Heart left ventricle (tissue), 16 donors: Measurements from ENCODE around the gene TBCD. TPM values are rescaled to one million over a fixed set of nuclear protein-coding genes. Genes with fewer than 3 reads are reported as not detected.
A peak's percentile ranks its signal among the peaks of the same experiment; 100 is the strongest.

ENCODE experiments used
- ATAC-seq, 4 donors: fragments of 200-7000 bp; cut with Tn5 transposase; one replicate each; pipeline ENCODE4 v1.9.1; 2020 to 2022; ENCODE audit warnings: moderate library complexity in 4 of 4, mild to moderate bottlenecking in 3 of 4, moderate number of reproducible peaks in 1 of 4
- DNase-seq, 5 donors: peaks; one replicate each; pipeline ENCODE4 v3.0.0-alpha.2; 2020
- H3K27ac ChIP-seq, 12 donors: fragments of 200-600 bp; sonication (generic) in 4 of 12; one replicate each; pipeline versions ENCODE4 v1.5.0 to v1.8.0; 2016 to 2022; ENCODE audit warnings: mild to moderate bottlenecking in 2 of 12
- H3K27me3 ChIP-seq, 9 donors: fragments of 200-600 bp; sonication (generic) in 2 of 9; one replicate each; pipeline versions ENCODE4 v1.5.1 to v1.8.0; 2016 to 2022; ENCODE audit warnings: mild to moderate bottlenecking in 3 of 9
- H3K36me3 ChIP-seq, 9 donors: fragments of 200-600 bp; sonication (generic) in 2 of 9; one replicate each; pipeline versions ENCODE4 v1.5.0 to v1.8.0; 2018 to 2022; ENCODE audit warnings: mild to moderate bottlenecking in 2 of 9
- H3K4me1 ChIP-seq, 12 donors: fragments of 200-600 bp; sonication (generic) in 4 of 12; one replicate each; pipeline versions ENCODE4 v1.5.0 to v1.8.0; 2016 to 2022; ENCODE audit warnings: mild to moderate bottlenecking in 3 of 12
- H3K4me3 ChIP-seq, 12 donors: fragments of 200-600 bp; sonication (generic) in 4 of 12; one replicate each; pipeline versions ENCODE4 v1.5.0 to v1.8.0; 2017 to 2022; ENCODE audit warnings: mild to moderate bottlenecking in 9 of 12, moderate library complexity in 4 of 12
- H3K9me3 ChIP-seq, 12 donors: fragments of 200-600 bp; sonication (generic) in 4 of 12; one replicate each; pipeline versions ENCODE4 v1.5.0 to v1.8.0; 2016 to 2022; ENCODE audit warnings: mild to moderate bottlenecking in 1 of 12
- CTCF ChIP-seq, 12 donors: fragments of 200-600 bp; sonication (generic) in 4 of 12; IDR thresholded peaks; one replicate each; pipeline versions ENCODE4 v1.5.0 to v1.8.0; 2018 to 2022; ENCODE audit warnings: antibody characterized with exemption in 12 of 12, mild to moderate bottlenecking in 5 of 12
- POLR2A ChIP-seq, 2 donors: fragments of 450-650 bp; IDR thresholded peaks; one replicate each; pipeline ENCODE4 v1.6.1; 2017; ENCODE audit warnings: antibody characterized with exemption in 2 of 2, mild to moderate bottlenecking in 2 of 2, moderate library complexity in 2 of 2
- WGBS, 4 donors: extraction: QIAGEN DNeasy Blood & Tissue Kit in 2 of 4; methylation state at CpG; one replicate each; pipeline versions ENCODE4 v1.1.5 to v1.1.7; 2013 to 2018; 5-methylcytosine and 5-hydroxymethylcytosine counted together
- intact Hi-C, 10 donors: fragments of 100-400 bp; cut with DNase I; formaldehyde crosslinking; loops; one replicate each; pipeline versions ENCODE4 v1.11.1 to v1.14.2; 2022
- polyA plus RNA-seq, 2 donors: library from polyadenylated mRNA; stranded (reverse); fragments of 200-250 nt; gene quantifications; one replicate each; pipeline ENCODE4 v1.2.3, GENCODE V29; 2013
- total RNA-seq, 9 donors: library from RNA; depleted of rRNA in 2 of 9; stranded (reverse); fragments of >200 nt in 2 of 9; fragmentation: NEBNext Ultra II Directional in 3 of 9; extraction: Animal tissue kit (Norgen Biotek cat#: 25700) in 3 of 9; gene quantifications; one replicate each; pipeline versions ENCODE4 v1.1.0 to v1.2.4, GENCODE V29; 2016 to 2023
- donor health status: ischemic (EF 13 %, LVEDD 7.1; RV severe dilation, severe dysfunction).
- donor health status: healthy with polysubstance abuse.
- donor health status: DM: no; HTN: yes; CAD: no.
- donor health status: DM: no; HTN: no; CAD: no.
- donor health status: ischemic (EF 25% LVEDD 6.9; RV normal size, moderate dysfunction).
- donor health status: ischemic (EF 25% LVEDD 5.7; RV mildly dilated, moderate dysfunction).
- donor health status: healthy.
- donor health status: DM: yes; HTN: yes; CAD: no.
- donor health status: ischemic (EF 35%, LVEDD 5.7; RV mildly dilated, moderate dysfunction).
- donor health status: nonischemic (EF 11% LVEDD 7.7; RV severe dilation, severe dysfunction).
- donor health status: DM: yes; HTN: yes; CAD: no.
- donor health status: PGD.
- donor health status: ischemic (EF 29% LVEDD 5.4; RV normal size, mild dysfunction).
- donor health status: nonischemic (EF 23%, LVEDD 6.1; RV moderate dilation, normal function).

TBCD gene
- total and polyA plus RNA-seq, 11 donors: 36.9 to 98.4 (median 58.5) TPM

GRCh38 chr17:82890926-82891678, 139.2 kb downstream of the TBCD start:
- H3K27me3 ChIP-seq: no peaks in the 10 kb centered on the region
- peaks cover 0 to 41% (median 5%) of the 10 kb centered on the region in 9 donors for H3K36me3 ChIP-seq
- DNase-seq (peak in 2 of 5 donors; percentile 25 to 55), ATAC-seq (peak in 1 of 4 donors; percentile 5)
- no peaks in the 10 kb centered on the region for H3K9me3 ChIP-seq
- peaks cover 2 to 62% (median 43%) of the 10 kb centered on the region in 12 donors for H3K4me1 ChIP-seq
- 77 to 88% (median 85%) methylated on average over 29 of the region's 29 CpGs for WGBS, 4 donors
- peak overlapping the region in 9 of 12 donors; percentile 11 to 66 (median 49) for H3K27ac ChIP-seq
- peak overlapping the region in 1 of 12 donors; percentile 15 for H3K4me3 ChIP-seq
- intact Hi-C loops: no loop called here
- TF ChIP-seq POLR2A (IDR thresholded peaks at IDR 0.05) (no peak), CTCF (IDR thresholded peaks at IDR 0.05) (no peak)

GRCh38 chr17:82891911-82892310, 140.0 kb downstream of the TBCD start:
- no peak for TF ChIP-seq CTCF (IDR thresholded peaks at IDR 0.05)
- TF ChIP-seq POLR2A (IDR thresholded peaks at IDR 0.05): no peak
- intact Hi-C loops: no loop called here
- Histone ChIP-seq H3K4me3 (no peak overlapping the region), H3K4me1 (peaks cover 0 to 60% (median 41%) of the 10 kb centered on the region in 12 donors), H3K36me3 (peaks cover 0 to 41% (median 5%) of the 10 kb centered on the region in 9 donors), H3K27ac (no peak overlapping the region), H3K27me3 (no peaks in the 10 kb centered on the region), H3K9me3 (no peaks in the 10 kb centered on the region)
- 88 to 96% (median 94%) methylated on average over 9 to 10 of the region's 10 CpGs for WGBS, 4 donors
- peak in 2 of 5 donors; percentile 25 to 34 for DNase-seq
- no peak for ATAC-seq

GRCh38 chr17:82892899-82893565, 141.2 kb downstream of the TBCD start:
- Histone ChIP-seq H3K27ac (peak overlapping the region in 5 of 12 donors; percentile 3 to 60 (median 27)), H3K27me3 (no peaks in the 10 kb centered on the region), H3K36me3 (peaks cover 0 to 41% (median 5%) of the 10 kb centered on the region in 9 donors), H3K9me3 (no peaks in the 10 kb centered on the region), H3K4me1 (peaks cover 0 to 60% (median 36%) of the 10 kb centered on the region in 12 donors), H3K4me3 (no peak overlapping the region)
- intact Hi-C loops: no loop called here
- 56 to 71% (median 59%) methylated on average over 18 to 26 of the region's 26 CpGs for whole genome bisulfite sequencing, 4 donors
- ATAC-seq (peak; percentile 14 to 55 (median 44)), DNase-seq (peak in 4 of 5 donors; percentile 36 to 74 (median 66))
- TF ChIP-seq POLR2A (IDR thresholded peaks at IDR 0.05): no peak
- no peak for TF ChIP-seq CTCF (IDR thresholded peaks at IDR 0.05)

GRCh38 chr17:82893779-82894178, 141.9 kb downstream of the TBCD start:
- intact Hi-C loops: no loop called here
- ATAC-seq: no peak
- H3K36me3 ChIP-seq: peaks cover 0 to 45% (median 5%) of the 10 kb centered on the region in 9 donors
- 60 to 68% (median 65%) methylated on average over 10 of the region's 10 CpGs for WGBS, 4 donors
- H3K4me3 ChIP-seq: peak overlapping the region in 3 of 12 donors; percentile 7 to 10 (median 9)
- no peaks in the 10 kb centered on the region for H3K9me3 ChIP-seq
- peak overlapping the region in 5 of 12 donors; percentile 3 to 60 (median 29) for H3K27ac ChIP-seq
- no peak for TF ChIP-seq CTCF (IDR thresholded peaks at IDR 0.05)
- no peaks in the 10 kb centered on the region for H3K27me3 ChIP-seq
- peaks cover 0 to 56% (median 34%) of the 10 kb centered on the region in 12 donors for H3K4me1 ChIP-seq
- peak in 1 of 5 donors; percentile 21 for DNase-seq
